ENCODE data around the gene RBM5.

RBM5 gene

GRCh38 chr3:50124052-50124799, 35.5 kb downstream of the RBM5 start:
- no peak for TF ChIP-seq CTCF (IDR thresholded peaks at IDR 0.05; ENCODE audit: extremely low read depth, insufficient read depth, missing control alignments)
- peak; percentile 30 for DNase-seq (ENCODE audit: low spot score)
- in situ Hi-C loops (cut with MboI; ENCODE audit: low pct_unique_long_range_greater_than_20kb, low sequenced_read_pairs, unreplicated experiment): no loop called here

GRCh38 chr3:50124800-50125178, 36.1 kb downstream of the RBM5 start:
- in situ Hi-C loops (cut with MboI; ENCODE audit: low pct_unique_long_range_greater_than_20kb, low sequenced_read_pairs, unreplicated experiment): no loop called here
- TF ChIP-seq CTCF (IDR thresholded peaks at IDR 0.05; ENCODE audit: extremely low read depth, insufficient read depth, missing control alignments): no peak
- DNase-seq (ENCODE audit: low spot score): no peak

GRCh38 chr3:50125541-50126286, 37.0 kb downstream of the RBM5 start:
- no peak for DNase-seq (ENCODE audit: low spot score)
- TF ChIP-seq CTCF (IDR thresholded peaks at IDR 0.05; ENCODE audit: extremely low read depth, insufficient read depth, missing control alignments): no peak
- in situ Hi-C loops (cut with MboI; ENCODE audit: low pct_unique_long_range_greater_than_20kb, low sequenced_read_pairs, unreplicated experiment): no loop called here

- no peak for DNase-seq (ENCODE audit: low spot score)
- TF ChIP-seq CTCF (IDR thresholded peaks at IDR 0.05; ENCODE audit: extremely low read depth, insufficient read depth, missing control alignments): no peak
- in situ Hi-C loops (cut with MboI; ENCODE audit: low pct_unique_long_range_greater_than_20kb, low sequenced_read_pairs, unreplicated experiment): no loop called here
These were observed 37.8 kb downstream of the RBM5 start for GRCh38 chr3:50126287-50127211.

- DNase-seq (ENCODE audit: low spot score): no peak
- in situ Hi-C loops (cut with MboI; ENCODE audit: low pct_unique_long_range_greater_than_20kb, low sequenced_read_pairs, unreplicated experiment): no loop called here
- TF ChIP-seq CTCF (IDR thresholded peaks at IDR 0.05; ENCODE audit: extremely low read depth, insufficient read depth, missing control alignments): no peak
These were observed 38.6 kb downstream of the RBM5 start for GRCh38 chr3:50127251-50127691.

GRCh38 chr3:50128001-50128400, 39.3 kb downstream of the RBM5 start:
- in situ Hi-C loops (cut with MboI; ENCODE audit: low pct_unique_long_range_greater_than_20kb, low sequenced_read_pairs, unreplicated experiment): no loop called here
- TF ChIP-seq CTCF (IDR thresholded peaks at IDR 0.05; ENCODE audit: extremely low read depth, insufficient read depth, missing control alignments): no peak

More at GRCh38 chr3:50128001-50128400, 39.3 kb downstream of the RBM5 start:
- no peak for DNase-seq (ENCODE audit: low spot score)

Measured in GM13977 (cell line).